A549 (cell line): ENCODE results near the gene GMNN. TPM values are rescaled to one million over a fixed set of nuclear protein-coding genes. Genes with fewer than 3 reads are reported as not detected.

Experiments
- ATAC-seq, 2 experiments: fragments of 200-7000 bp in 1 of 2; fragments of >200 bp in 1 of 2; cut with Nextera tagmentation in 1 of 2; cut with Tn5 transposase in 1 of 2; 3 replicates each; pipeline versions ENCODE4 v1.8.0 to v1.9.1; 2018 to 2020; ENCODE audit warnings: mild to moderate bottlenecking in 1 of 2, moderate library complexity in 1 of 2
- CTCF ChIA-PET: fragments of 300-600 bp; sonication (Branson Sonifier 250); formaldehyde crosslinking; extraction: SDS; loops from one replicate; lab custom pipeline; 2021; ENCODE audit warnings: antibody characterized with exemption, inconsistent platforms; lab: Yijun Ruan, JAX
- POLR2A ChIA-PET: fragments of 350-600 bp; formaldehyde crosslinking; extraction: SDS; loops from one replicate; lab custom pipeline; 2021; ENCODE audit warnings: antibody characterized with exemption, inconsistent platforms; lab: Yijun Ruan, JAX
- DNase-seq, 2 experiments: peaks; one replicate each; pipeline versions ENCODE4 v3.0.0 to v3.0.0-alpha.2; 2011 to 2016; ENCODE audit warnings: low read depth in 1 of 2, low spot score in 1 of 2
- FAIRE-seq: peaks from 2 replicates; lab custom pipeline; 2011; peaks lifted over from hg19 to GRCh38; lab: Jason Lieb, UNC
- H3K27ac ChIP-seq, 2 experiments: fragments of >200 bp; sonication (Bioruptor Twin); formaldehyde crosslinking; 3 replicates each; pipeline ENCODE4 v1.5.1; 2016 to 2017
- H3K4me1 ChIP-seq: fragments of >200 bp; sonication (Bioruptor Twin); formaldehyde crosslinking; 3 replicates; pipeline ENCODE4 v1.6.1; 2016
- H3K4me2 ChIP-seq: fragments of >200 bp; sonication (Bioruptor Twin); formaldehyde crosslinking; 3 replicates; pipeline ENCODE4 v1.6.1; 2016
- H3K4me3 ChIP-seq: fragments of >200 bp; sonication (Bioruptor Twin); formaldehyde crosslinking; 3 replicates; pipeline ENCODE4 v1.5.1; 2016
- H3K9me3 ChIP-seq: fragments of >200 bp; sonication (Bioruptor Twin); formaldehyde crosslinking; 3 replicates; pipeline ENCODE4 v1.6.1; 2016
- ATOH8 ChIP-seq: fragments of 250-450 bp; sonication (Bioruptor Pico); IDR thresholded peaks from 2 replicates; pipeline ENCODE4 v1.5.0; 2020; ENCODE audit warnings: low read depth, mild to moderate bottlenecking, moderate library complexity
- CBX2 ChIP-seq: fragments of 200-600 bp; sonication (generic); IDR thresholded peaks from 2 replicates; pipeline ENCODE4 v1.6.1; 2016; ENCODE audit warnings: low read depth, mild to moderate bottlenecking, borderline replicate concordance
- CHD4 ChIP-seq: fragments of 200-600 bp; sonication (generic); IDR thresholded peaks from 2 replicates; pipeline ENCODE4 v1.6.1; 2016; ENCODE audit warnings: antibody characterized with exemption, mild to moderate bottlenecking, borderline replicate concordance
- EHF ChIP-seq: fragments of 250-450 bp; sonication (Bioruptor Pico); IDR thresholded peaks from 2 replicates; pipeline ENCODE4 v1.5.0; 2020; ENCODE audit warnings: mild to moderate bottlenecking
- EHMT2 ChIP-seq: fragments of 200-600 bp; sonication (generic); IDR thresholded peaks from 2 replicates; pipeline ENCODE4 v1.6.1; 2016; ENCODE audit warnings: antibody characterized with exemption, low read depth, mild to moderate bottlenecking, moderate library complexity
- ELK1 ChIP-seq: fragments of 150-350 bp; IDR thresholded peaks from 2 replicates; pipeline ENCODE4 v1.6.1; 2014; ENCODE audit warnings: low read depth, mild to moderate bottlenecking, low read length
- ESRRA ChIP-seq: fragments of 150-350 bp; IDR thresholded peaks from 2 replicates; pipeline ENCODE4 v1.6.1; 2014; ENCODE audit warnings: mild to moderate bottlenecking, low read length, borderline replicate concordance
- FOSL2 ChIP-seq, 2 experiments: fragments of 450-650 bp in 1 of 2; fragments of >200 bp in 1 of 2; sonication (Bioruptor Twin) in 1 of 2; formaldehyde crosslinking; IDR thresholded peaks; 2 replicates each; pipeline versions ENCODE4 v1.5.0 to v1.6.1; 2016 to 2020; ENCODE audit warnings: mild to moderate bottlenecking in 1 of 2, moderate library complexity in 1 of 2
- FOXS1 ChIP-seq: fragments of 250-450 bp; sonication (Bioruptor Pico); IDR thresholded peaks from 2 replicates; pipeline ENCODE4 v1.5.0; 2020; ENCODE audit warnings: mild to moderate bottlenecking, moderate library complexity
- GATA3 ChIP-seq: IDR thresholded peaks from 2 replicates; pipeline ENCODE4 v1.6.1; 2012; ENCODE audit warnings: borderline replicate concordance
- HMGXB4 ChIP-seq: fragments of 250-450 bp; sonication (Bioruptor Pico); IDR thresholded peaks from 2 replicates; pipeline ENCODE4 v1.5.0; 2021; ENCODE audit warnings: mild to moderate bottlenecking, moderate library complexity, borderline replicate concordance
- HOXB5 ChIP-seq: fragments of 250-450 bp; sonication (Bioruptor Pico); IDR thresholded peaks from 2 replicates; pipeline ENCODE4 v1.5.0; 2020; ENCODE audit warnings: mild to moderate bottlenecking, moderate library complexity
- JUNB ChIP-seq: fragments of >200 bp; sonication (Bioruptor Twin); formaldehyde crosslinking; IDR thresholded peaks from 2 replicates; pipeline ENCODE4 v1.6.1; 2016
- MAFK ChIP-seq: fragments of 450-650 bp; IDR thresholded peaks from 2 replicates; pipeline ENCODE4 v1.6.1; 2014; ENCODE audit not compliant: partially characterized antibody
- MAX ChIP-seq: IDR thresholded peaks from 2 replicates; pipeline ENCODE4 v1.6.1; 2012
- RCOR1 ChIP-seq: fragments of 150-350 bp; IDR thresholded peaks from 2 replicates; pipeline ENCODE4 v1.6.1; 2014; ENCODE audit warnings: antibody characterized with exemption, low read length, low read depth
- SREBF2 ChIP-seq: fragments of 450-650 bp; IDR thresholded peaks from 2 replicates; pipeline ENCODE4 v1.6.1; 2014; ENCODE audit warnings: mild to moderate bottlenecking, moderate library complexity
- USF2 ChIP-seq: fragments of 450-650 bp; IDR thresholded peaks from 2 replicates; pipeline ENCODE4 v1.6.1; 2014; ENCODE audit warnings: antibody characterized with exemption
- WGBS: methylation state at CpG from one replicate; pipeline ENCODE4 v1.1.6; 2017; ENCODE audit errors: missing lambda C conversion rate; 5-methylcytosine and 5-hydroxymethylcytosine counted together
- polyA plus RNA-seq, 4 experiments: library from polyadenylated mRNA; depleted of rRNA in 3 of 4; stranded (reverse); fragments of >200 nt; fragmentation: RNase III in 1 of 4; extraction: RNeasy Plus Mini Kit Qiagen cat#74134 plus additional on column Dnase treatment in 1 of 4; gene quantifications; 2 replicates in 3 of 4; 3 replicates in 1 of 4; pipeline ENCODE4 v1.2.3, GENCODE V29; 2011 to 2017

GMNN gene
- polyA plus RNA-seq, 2 of the 4 experiments (the other 2 are of a cell fraction), result 59.2 to 59.4 TPM

GRCh38 chr6:24742216-24742738, 32.5 kb upstream of the GMNN start:
- Histone ChIP-seq H3K4me2 (peak overlapping the region; percentile 72), H3K27ac (peak overlapping the region; percentile 78 to 83; a peak in 4 of 6 replicates), H3K9me3 (no peaks in the 10 kb centered on the region), H3K4me1 (peaks cover 19% of the 10 kb centered on the region), H3K4me3 (no peak overlapping the region)
- ChIA-PET CTCF (interaction anchor here (1.5 kb wide), 1 partner anchor 25 kb away, joined by 6 read pairs; no protein-coding TSS in a partner anchor), POLR2A (interaction anchor here (1.9 to 2.0 kb wide), 2 partner anchors 21 to 23 kb away, joined by 12 to 30 read pairs; partner anchors contain the start of gene C6orf62)
- no peak for DNase-seq
- no peak for ATAC-seq
- TF ChIP-seq FOXS1 (CRISPR knock-in tag) (no peak), SREBF2 (no peak), CBX2 (no peak), HMGXB4 (no peak), ESRRA (no peak), ELK1 (no peak), GATA3 (no peak), CHD4 (no peak), JUNB (no peak), ATOH8 (CRISPR knock-in tag) (no peak), USF2 (no peak), RCOR1 (no peak), EHMT2 (no peak), EHF (CRISPR knock-in tag) (no peak)
- WGBS, result 95% methylated on average over 5 of the region's 5 CpGs
- FAIRE-seq, result no peak

GRCh38 chr6:24743265-24743943, 31.3 kb upstream of the GMNN start:
- peaks cover 19% of the 10 kb centered on the region for H3K4me1 ChIP-seq

More at GRCh38 chr6:24743265-24743943, 31.3 kb upstream of the GMNN start:
- FAIRE-seq (no peak), DNase-seq (peak; percentile 80 to 82), ATAC-seq (peak; percentile 97 to 98)
- WGBS, result 8% methylated on average over 2 of the region's 2 CpGs
- TF ChIP-seq FOSL2 (IDR thresholded peaks at IDR 0.05), result peak; percentile 34
- TF ChIP-seq FOSL2 (CRISPR knock-in tag; IDR thresholded peaks at IDR 0.05), result peak; percentile 90
- TF ChIP-seq HOXB5 (CRISPR knock-in tag), result no peak
- TF ChIP-seq MAFK, result peak; percentile 33
- peak; percentile 43; the same call in 1 of the 2 replicates for TF ChIP-seq JUNB
- TF ChIP-seq MAX, result peak; percentile 31; the same call in 1 of the 2 replicates
- H3K4me3 ChIP-seq, result no peak overlapping the region
- peak overlapping the region; percentile 78 to 83 for H3K27ac ChIP-seq
- no peaks in the 10 kb centered on the region for H3K9me3 ChIP-seq
- H3K4me2 ChIP-seq, result peak overlapping the region; percentile 72
- ChIA-PET CTCF (interaction anchor here (1.5 kb wide), 1 partner anchor 24 kb away, joined by 6 read pairs; no protein-coding TSS in a partner anchor), POLR2A (interaction anchor here (0.7 to 2.0 kb wide), 3 partner anchors 22 to 34 kb away, joined by 3 to 30 read pairs (median 12); partner anchors contain the start of gene C6orf62)
